ENCODE data around the gene GABBR2.
"Not testable (repeated sequence)": the region's sequence is repeated elsewhere in the genome, so short reads cannot be mapped to it uniquely, and the experiment has no call there.

Gene GABBR2

GRCh38 chr9:98468567-98469239 is 240.0 kb downstream of the GABBR2 start:
- no peak for DNase-seq

GRCh38 chr9:98465799-98466198 is 242.9 kb downstream of the GABBR2 start:
- no peak for DNase-seq

- DNase-seq: not testable (repeated sequence)
Measured at GRCh38 chr9:98464156-98464690, 244.5 kb downstream of the GABBR2 start.

GRCh38 chr9:98462310-98462709 is 246.4 kb downstream of the GABBR2 start:
- no peak for DNase-seq

- DNase-seq: no peak
Measured at GRCh38 chr9:98460704-98461103, 248.0 kb downstream of the GABBR2 start.

- DNase-seq: no peak
Measured at GRCh38 chr9:98457726-98458370, 250.9 kb downstream of the GABBR2 start.

- no peak for DNase-seq
Measured at GRCh38 chr9:98456156-98456613, 252.6 kb downstream of the GABBR2 start.

- DNase-seq: no peak
Measured at GRCh38 chr9:98455256-98456155, 253.2 kb downstream of the GABBR2 start.

GRCh38 chr9:98453589-98454311 is 255.0 kb downstream of the GABBR2 start:
- DNase-seq: no peak

- DNase-seq: no peak
Measured at GRCh38 chr9:98451576-98451975, 257.2 kb downstream of the GABBR2 start.

GRCh38 chr9:98450496-98450895 is 258.2 kb downstream of the GABBR2 start:
- DNase-seq: no peak

- DNase-seq: no peak
Measured at GRCh38 chr9:98449871-98450270, 258.9 kb downstream of the GABBR2 start.

GRCh38 chr9:98445576-98445975 is 263.2 kb downstream of the GABBR2 start:
- no peak for DNase-seq

GRCh38 chr9:98444601-98445000 is 264.1 kb downstream of the GABBR2 start:
- no peak for DNase-seq

GRCh38 chr9:98442541-98442940 is 266.2 kb downstream of the GABBR2 start:
- DNase-seq: no peak

- no peak for DNase-seq
Measured at GRCh38 chr9:98442114-98442513, 266.6 kb downstream of the GABBR2 start.

- DNase-seq: no peak
Measured at GRCh38 chr9:98438666-98439065, 270.1 kb downstream of the GABBR2 start.

GRCh38 chr9:98437458-98438034 is 271.2 kb downstream of the GABBR2 start:
- no peak for DNase-seq

GRCh38 chr9:98432960-98433359 is 275.8 kb downstream of the GABBR2 start:
- no peak for DNase-seq

- DNase-seq: no peak
Measured at GRCh38 chr9:98432134-98432533, 276.6 kb downstream of the GABBR2 start.

- DNase-seq: no peak
Measured at GRCh38 chr9:98430535-98431292, 278.0 kb downstream of the GABBR2 start.
